HL-60 (cell line): ENCODE data around the gene KRT33A.
"Not testable (repeated sequence)": the region's sequence is repeated elsewhere in the genome, so short reads cannot be mapped to it uniquely, and the experiment has no call there.

Experiments
- CTCF ChIP-seq: IDR thresholded peaks from one replicate; pipeline ENCODE4 v1.5.1; 2011; ENCODE audit warnings: low read length, control low read depth, inconsistent platforms; ENCODE audit not compliant: insufficient read depth
- GABPA ChIP-seq: IDR thresholded peaks from 2 replicates; pipeline ENCODE4 v1.6.1; 2012; ENCODE audit warnings: low read depth
- POLR2AphosphoS5 ChIP-seq: IDR thresholded peaks from 2 replicates; pipeline ENCODE4 v1.6.1; 2012; ENCODE audit warnings: low read depth
- REST ChIP-seq: IDR thresholded peaks from 2 replicates; pipeline ENCODE4 v1.6.1; 2012; ENCODE audit warnings: low read depth; ENCODE audit not compliant: insufficient replicate concordance

GRCh38 chr17:41350381-41350878, at the start of gene KRT33A:
- not testable (repeated sequence) for TF ChIP-seq POLR2AphosphoS5, CTCF, REST, GABPA
